CD4-positive, alpha-beta T cell (primary cell): ENCODE measurements around the gene C1QL3. TPM values are rescaled to one million over a fixed set of nuclear protein-coding genes. Genes with fewer than 3 reads are reported as not detected.

Experiments used
- ATAC-seq: fragments of 200-7000 bp; cut with Tn5 transposase; one replicate; pipeline ENCODE4 v1.10.0; 2022; ENCODE audit warnings: mild to moderate bottlenecking; ENCODE audit not compliant: poor library complexity
- CTCF ChIA-PET: fragments of 350-600 bp; sonication (Branson Sonifier 250); formaldehyde crosslinking; loops from one replicate; lab custom pipeline; 2021; ENCODE audit warnings: antibody characterized with exemption, inconsistent platforms; lab: Charles Lee
- POLR2A ChIA-PET: fragments of 350-600 bp; sonication (Branson Sonifier 250); formaldehyde crosslinking; loops from one replicate; lab custom pipeline; 2021; ENCODE audit warnings: antibody characterized with exemption, inconsistent platforms; lab: Charles Lee
- DNase-seq, 14 experiments: peaks; one replicate each; pipeline ENCODE4 v3.0.0-alpha.2; 2013 to 2020; ENCODE audit warnings: mixed read lengths in 2 of 14
- H3K27ac ChIP-seq, 2 donors: one replicate each; pipeline versions ENCODE4 v1.5.1 to v1.7.0; 2013; ENCODE audit warnings: low read length in 2 of 2, low read depth in 1 of 2, mild to moderate bottlenecking in 1 of 2
- H3K27me3 ChIP-seq, 2 experiments: 1 replicate in 1 of 2; 2 replicates in 1 of 2; pipeline versions ENCODE4 v1.6.1 to v1.7.0; 2013; ENCODE audit warnings: low read length in 2 of 2, control low read depth in 1 of 2, mild to moderate bottlenecking in 1 of 2, moderate library complexity in 1 of 2; ENCODE audit not compliant: insufficient read depth in 2 of 2, control insufficient read depth in 1 of 2
- H3K36me3 ChIP-seq: one replicate; pipeline ENCODE4 v1.6.1; 2013; ENCODE audit warnings: low read length, control low read depth; ENCODE audit not compliant: insufficient read depth
- H3K4me1 ChIP-seq: one replicate; pipeline ENCODE4 v1.6.1; 2013; ENCODE audit warnings: low read length, control low read depth; ENCODE audit not compliant: insufficient read depth
- H3K4me3 ChIP-seq: one replicate; pipeline ENCODE4 v1.5.1; 2013; ENCODE audit warnings: mild to moderate bottlenecking, low read length, moderate library complexity
- H3K9me3 ChIP-seq, 2 experiments: 1 replicate in 1 of 2; 2 replicates in 1 of 2; pipeline versions ENCODE4 v1.6.1 to v1.7.0; 2013; ENCODE audit warnings: low read length in 2 of 2, mild to moderate bottlenecking in 2 of 2, control low read depth in 1 of 2, moderate library complexity in 1 of 2; ENCODE audit not compliant: control insufficient read depth in 1 of 2, insufficient read depth in 1 of 2
- H3K27ac Mint-ChIP-seq: one replicate; pipeline ENCODE4 v1.8.0; 2020; ENCODE audit warnings: mixed read lengths
- H3K27me3 Mint-ChIP-seq: one replicate; pipeline ENCODE4 v1.8.0; 2021; ENCODE audit warnings: mixed read lengths
- H3K36me3 Mint-ChIP-seq: one replicate; pipeline ENCODE4 v1.8.0; 2021; ENCODE audit warnings: low read depth, mixed read lengths
- H3K4me1 Mint-ChIP-seq: one replicate; pipeline ENCODE4 v1.8.0; 2021; ENCODE audit warnings: low read depth, mixed read lengths
- H3K4me3 Mint-ChIP-seq: one replicate; pipeline ENCODE4 v1.8.0; 2020; ENCODE audit warnings: mild to moderate bottlenecking, mixed read lengths
- H3K9me3 Mint-ChIP-seq: one replicate; pipeline ENCODE4 v1.8.0; 2020; ENCODE audit warnings: mixed read lengths
- CTCF ChIP-seq: fragments of 200-600 bp; IDR thresholded peaks from one replicate; pipeline ENCODE4 v1.8.0; 2022; ENCODE audit warnings: antibody characterized with exemption, mild to moderate bottlenecking
- intact Hi-C, 2 experiments: fragments of 100-400 bp; cut with DNase I in 1 of 2; cut with micrococcal nuclease in 1 of 2; formaldehyde crosslinking; loops; one replicate each; pipeline versions ENCODE4 v1.15.1 to v1.9.0; 2023 to 2025; cut with DNase I, micrococcal nuclease
- total RNA-seq, 174 experiments: library from RNA in 2 of 174; stranded (reverse) in 2 of 174; gene quantifications; one replicate each; pipeline ENCODE4 v1.2.3 and lab custom pipeline; 2021 to 2026

Gene C1QL3
- total RNA-seq, 2 experiments from 2014 or later, result not detected

- Histone ChIP-seq H3K4me1 (no peaks in the 10 kb centered on the region), H3K36me3 (no peaks in the 10 kb centered on the region), H3K27ac (no peak overlapping the region), H3K9me3 (no peaks in the 10 kb centered on the region), H3K4me3 (no peak overlapping the region), H3K27me3 (peaks cover 2 to 6% of the 10 kb centered on the region in 2 experiments)
- H3K4me3 Mint-ChIP-seq, result no peak overlapping the region
- DNase-seq, result no peak
- H3K36me3 Mint-ChIP-seq, result no peaks in the 10 kb centered on the region
- CTCF ChIA-PET, result no interaction called here
- peaks cover 40% of the 10 kb centered on the region for H3K27me3 Mint-ChIP-seq
- H3K27ac Mint-ChIP-seq, result no peak overlapping the region
- POLR2A ChIA-PET, result no interaction called here
- ATAC-seq, result no peak
- intact Hi-C loops, result no loop called here
- no peaks in the 10 kb centered on the region for H3K4me1 Mint-ChIP-seq
- no peaks in the 10 kb centered on the region for H3K9me3 Mint-ChIP-seq
- no peak for TF ChIP-seq CTCF
Measured at GRCh38 chr10:16565604-16566003, 43.9 kb upstream of the C1QL3 start.

GRCh38 chr10:16562891-16563290 is 41.2 kb upstream of the C1QL3 start:
- H3K27me3 ChIP-seq, result peaks cover 9 to 10% of the 10 kb centered on the region in 2 experiments
- ATAC-seq, result no peak
- Mint-ChIP-seq H3K9me3 (peaks cover 2% of the 10 kb centered on the region), H3K4me3 (no peak overlapping the region), H3K4me1 (no peaks in the 10 kb centered on the region), H3K36me3 (no peaks in the 10 kb centered on the region), H3K27ac (no peak overlapping the region), H3K27me3 (peaks cover 55% of the 10 kb centered on the region)
- H3K4me1 ChIP-seq, result no peaks in the 10 kb centered on the region
- intact Hi-C loops, result no loop called here
- TF ChIP-seq CTCF, result no peak
- CTCF ChIA-PET, result interaction anchor here (0.6 kb wide), 1 partner anchor 640 kb away, joined by 3 read pairs; no protein-coding TSS in a partner anchor
- H3K27ac ChIP-seq, result no peak overlapping the region
- H3K36me3 ChIP-seq, result no peaks in the 10 kb centered on the region
- DNase-seq, result no peak
- POLR2A ChIA-PET, result no interaction called here
- no peak overlapping the region for H3K4me3 ChIP-seq
- H3K9me3 ChIP-seq, result peaks cover 0 to 5% of the 10 kb centered on the region in 2 experiments

- ATAC-seq, result no peak
- no peaks in the 10 kb centered on the region for H3K4me1 ChIP-seq
- H3K27me3 Mint-ChIP-seq, result peaks cover 51% of the 10 kb centered on the region
- H3K4me3 Mint-ChIP-seq, result no peak overlapping the region
- ChIA-PET POLR2A (no interaction called here), CTCF (no interaction called here)
- no peak for DNase-seq
- H3K27ac ChIP-seq, result no peak overlapping the region
- H3K4me1 Mint-ChIP-seq, result no peaks in the 10 kb centered on the region
- TF ChIP-seq CTCF, result no peak
- no peaks in the 10 kb centered on the region for H3K36me3 Mint-ChIP-seq
- H3K4me3 ChIP-seq, result no peak overlapping the region
- H3K27ac Mint-ChIP-seq, result no peak overlapping the region
- H3K27me3 ChIP-seq, result peaks cover 4 to 7% of the 10 kb centered on the region in 2 experiments
- H3K9me3 Mint-ChIP-seq, result peaks cover 5% of the 10 kb centered on the region
- no peaks in the 10 kb centered on the region for H3K36me3 ChIP-seq
- intact Hi-C loops, result no loop called here
- H3K9me3 ChIP-seq, result peaks cover 0 to 5% of the 10 kb centered on the region in 2 experiments
Measured at GRCh38 chr10:16559236-16559773, 37.6 kb upstream of the C1QL3 start.
